ENCODE data around the gene TANC1.

DNA sequence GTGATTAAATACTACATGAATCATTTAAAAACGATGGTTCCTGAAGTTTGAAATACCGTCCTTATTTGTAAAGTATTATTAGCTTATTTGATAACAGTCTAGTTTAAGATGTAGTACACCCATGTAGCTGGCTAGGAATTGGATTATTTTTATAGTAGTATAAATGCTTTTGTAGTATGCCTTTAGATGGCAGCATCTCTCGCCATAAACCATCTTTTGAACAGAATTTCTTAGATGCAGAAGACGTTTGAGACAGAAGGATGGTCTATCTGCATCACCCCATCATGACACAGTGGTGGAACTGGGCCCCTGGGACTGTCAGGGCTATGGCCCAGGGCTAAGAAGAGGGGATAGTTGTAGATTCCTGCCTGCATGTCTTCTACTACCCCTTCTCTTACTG, 165.4 kb downstream of the TANC1 start:
- TF ChIP-seq, protein P1, sequence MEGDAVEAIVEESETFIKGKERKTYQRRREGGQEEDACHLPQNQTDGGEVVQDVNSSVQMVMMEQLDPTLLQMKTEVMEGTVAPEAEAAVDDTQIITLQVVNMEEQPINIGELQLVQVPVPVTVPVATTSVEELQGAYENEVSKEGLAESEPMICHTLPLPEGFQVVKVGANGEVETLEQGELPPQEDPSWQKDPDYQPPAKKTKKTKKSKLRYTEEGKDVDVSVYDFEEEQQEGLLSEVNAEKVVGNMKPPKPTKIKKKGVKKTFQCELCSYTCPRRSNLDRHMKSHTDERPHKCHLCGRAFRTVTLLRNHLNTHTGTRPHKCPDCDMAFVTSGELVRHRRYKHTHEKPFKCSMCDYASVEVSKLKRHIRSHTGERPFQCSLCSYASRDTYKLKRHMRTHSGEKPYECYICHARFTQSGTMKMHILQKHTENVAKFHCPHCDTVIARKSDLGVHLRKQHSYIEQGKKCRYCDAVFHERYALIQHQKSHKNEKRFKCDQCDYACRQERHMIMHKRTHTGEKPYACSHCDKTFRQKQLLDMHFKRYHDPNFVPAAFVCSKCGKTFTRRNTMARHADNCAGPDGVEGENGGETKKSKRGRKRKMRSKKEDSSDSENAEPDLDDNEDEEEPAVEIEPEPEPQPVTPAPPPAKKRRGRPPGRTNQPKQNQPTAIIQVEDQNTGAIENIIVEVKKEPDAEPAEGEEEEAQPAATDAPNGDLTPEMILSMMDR (IDR thresholded peaks at IDR 0.05), result no peak
- no peak for TF ChIP-seq EP300 (IDR thresholded peaks at IDR 0.05)

All from sigmoid colon (tissue), 4 donors.